GM21526 (cell line): ENCODE measurements around the gene CLASP1.
"Not testable (repeated sequence)": the region's sequence is repeated elsewhere in the genome, so short reads cannot be mapped to it uniquely, and the experiment has no call there.

ENCODE experiments used
- ATAC-seq: cut with Tn5 transposase; IDR thresholded peaks from one replicate; pipeline ENCODE4 v1.9.1; 2021; ENCODE audit warnings: moderate library complexity; ENCODE audit not compliant: unreplicated experiment, low FRiP score

The CLASP1 gene

DNA sequence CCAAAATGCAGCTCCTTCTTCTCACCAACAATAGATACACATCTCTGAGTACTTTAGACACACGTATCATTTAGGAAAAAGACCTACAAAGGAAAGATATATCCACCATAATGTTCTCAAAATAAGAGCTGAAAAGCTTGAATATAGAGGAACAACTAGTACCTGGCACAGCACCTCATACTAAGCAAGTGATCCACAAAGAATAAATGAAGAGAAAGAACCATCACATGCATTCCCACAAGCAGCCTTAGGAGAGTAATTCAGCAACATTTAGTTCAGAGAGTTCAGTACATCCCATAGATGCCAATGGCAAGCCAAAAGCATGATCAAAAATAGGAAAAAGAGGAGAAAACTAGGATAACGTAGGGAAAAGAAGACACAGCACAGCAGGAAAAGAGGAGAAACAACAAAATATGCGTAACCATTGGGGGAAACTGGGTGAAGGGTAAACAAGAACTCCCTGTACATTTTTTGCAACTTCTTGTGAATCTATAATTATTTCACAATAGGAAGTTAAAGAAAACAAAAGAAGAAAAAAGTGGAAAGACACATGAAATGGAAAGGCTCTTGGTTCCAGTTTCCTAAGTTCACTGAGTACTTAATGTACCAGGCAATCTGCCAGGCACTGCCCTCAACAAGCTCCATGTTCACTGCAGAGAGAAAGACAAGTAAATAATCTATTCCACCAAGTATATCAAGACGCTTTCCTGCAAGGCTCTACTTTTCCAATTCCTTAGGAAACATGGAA lies 22.3 kb downstream of the CLASP1 start:
- ATAC-seq, result no peak

GRCh38 chr2:121625953-121626352 lies 23.3 kb downstream of the CLASP1 start:
- ATAC-seq, result no peak

GRCh38 chr2:121617042-121617599 lies 32.1 kb downstream of the CLASP1 start:
- no peak for ATAC-seq

GRCh38 chr2:121613774-121614173 lies 35.5 kb downstream of the CLASP1 start:
- ATAC-seq, result no peak

DNA sequence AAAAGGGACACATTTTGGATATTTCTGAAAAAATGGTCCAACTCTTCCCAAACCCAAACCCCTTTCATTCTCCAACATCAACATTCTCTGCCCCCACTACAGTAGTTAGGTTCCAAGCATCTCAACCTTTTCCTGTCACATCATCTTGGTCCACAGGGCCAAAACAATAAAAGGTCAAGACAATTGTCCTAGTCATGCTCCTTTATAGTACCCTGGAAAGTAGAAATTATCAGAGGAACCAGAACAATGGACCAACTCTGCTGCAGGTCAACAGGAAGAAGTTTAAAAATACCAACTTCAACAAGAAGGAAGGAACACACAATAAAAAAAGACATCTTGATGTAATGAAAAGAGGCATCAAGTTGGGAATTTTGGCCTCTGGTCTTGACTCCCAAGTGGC lies 36.1 kb downstream of the CLASP1 start:
- no peak for ATAC-seq

DNA sequence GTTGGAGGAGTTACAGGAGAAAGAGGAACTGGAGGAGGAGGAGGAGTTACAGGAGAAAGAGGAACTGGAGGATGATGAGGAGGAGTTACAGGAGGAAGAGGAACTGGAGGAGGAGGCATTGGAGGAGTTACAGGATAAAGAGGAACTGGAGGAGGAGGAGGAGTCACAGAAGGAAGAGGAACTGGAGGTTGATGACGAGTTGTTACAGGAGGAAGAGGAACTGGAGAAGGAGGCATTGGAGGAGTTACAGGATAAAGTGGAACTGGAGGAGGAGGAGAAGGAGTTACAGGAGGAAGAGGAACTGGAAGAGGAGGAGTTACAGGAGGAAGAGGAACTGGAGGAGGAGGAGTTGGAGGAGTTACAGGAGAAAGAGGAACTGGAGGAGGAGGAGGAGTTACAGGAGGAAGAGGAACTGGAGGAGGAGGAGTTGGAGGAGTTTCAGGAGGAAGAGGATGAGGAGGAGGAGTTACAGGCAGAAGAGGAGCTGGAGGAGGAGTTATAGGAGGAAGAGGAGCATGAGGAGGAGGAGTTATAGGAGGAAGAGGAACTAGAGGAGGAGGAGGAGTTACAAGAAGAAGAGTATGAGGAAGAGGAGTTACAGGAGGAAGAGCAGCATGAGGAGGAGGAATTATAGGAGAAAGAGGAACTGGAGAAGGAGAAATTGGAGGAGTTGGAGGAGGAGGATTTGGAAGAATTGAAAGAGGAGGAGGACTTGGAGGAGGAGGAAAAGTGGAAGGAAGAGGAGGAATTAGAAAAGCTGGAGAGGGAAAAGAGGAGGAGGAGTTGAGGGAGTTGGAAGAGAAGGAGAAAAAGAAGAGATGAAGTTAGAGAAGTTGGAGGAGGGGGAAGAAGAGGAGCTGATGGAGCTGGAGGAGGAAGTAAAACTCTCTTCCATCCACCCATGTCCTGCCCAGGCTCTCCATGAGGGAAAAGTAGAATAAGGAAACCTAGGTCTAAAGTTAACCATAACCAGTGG lies 37.2 kb downstream of the CLASP1 start:
- no peak for ATAC-seq

DNA sequence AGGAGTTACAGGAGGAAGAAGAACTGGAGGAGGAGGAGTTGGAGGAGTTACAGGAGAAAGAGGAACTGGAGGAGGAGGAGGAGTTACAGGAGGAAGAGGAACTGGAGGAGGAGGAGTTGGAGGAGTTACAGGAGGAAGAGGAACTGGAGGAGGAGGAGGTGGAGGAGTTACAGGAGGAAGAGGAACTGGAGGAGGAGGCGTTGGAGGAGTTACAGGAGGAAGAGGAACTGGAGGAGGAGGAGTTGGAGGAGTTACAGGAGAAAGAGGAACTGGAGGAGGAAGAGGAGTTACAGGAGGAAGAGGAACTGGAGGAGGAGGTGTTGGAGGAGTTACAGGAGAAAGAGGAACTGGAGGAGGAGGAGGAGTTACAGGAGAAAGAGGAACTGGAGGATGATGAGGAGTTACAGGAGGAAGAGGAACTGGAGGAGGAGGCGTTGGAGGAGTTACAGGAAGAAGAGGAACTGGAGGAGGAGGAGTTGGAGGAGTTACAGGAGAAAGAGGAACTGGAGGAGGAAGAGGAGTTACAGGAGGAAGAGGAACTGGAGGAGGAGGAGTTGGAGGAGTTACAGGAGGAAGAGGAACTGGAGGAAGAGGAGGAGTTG lies 38.1 kb downstream of the CLASP1 start:
- ATAC-seq, result not testable (repeated sequence)

DNA sequence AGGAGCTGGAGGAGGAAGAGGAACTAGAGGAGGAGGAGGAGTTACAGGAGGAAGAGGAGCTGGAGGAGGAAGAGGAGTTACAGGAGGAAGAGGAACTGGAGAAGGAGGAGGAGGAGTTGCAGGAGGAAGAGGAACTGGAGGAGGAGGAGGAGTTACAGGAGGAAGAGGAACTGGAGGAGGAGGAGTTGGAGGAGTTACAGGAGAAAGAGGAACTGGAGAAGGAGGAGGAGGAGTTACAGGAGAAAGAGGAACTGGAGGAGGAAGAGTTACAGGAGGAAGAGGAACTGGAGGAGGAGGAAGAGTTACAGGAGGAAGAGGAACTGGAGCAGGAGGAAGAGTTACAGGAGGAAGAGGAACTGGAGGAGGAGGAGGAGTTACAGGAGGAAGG lies 38.8 kb downstream of the CLASP1 start:
- not testable (repeated sequence) for ATAC-seq

DNA sequence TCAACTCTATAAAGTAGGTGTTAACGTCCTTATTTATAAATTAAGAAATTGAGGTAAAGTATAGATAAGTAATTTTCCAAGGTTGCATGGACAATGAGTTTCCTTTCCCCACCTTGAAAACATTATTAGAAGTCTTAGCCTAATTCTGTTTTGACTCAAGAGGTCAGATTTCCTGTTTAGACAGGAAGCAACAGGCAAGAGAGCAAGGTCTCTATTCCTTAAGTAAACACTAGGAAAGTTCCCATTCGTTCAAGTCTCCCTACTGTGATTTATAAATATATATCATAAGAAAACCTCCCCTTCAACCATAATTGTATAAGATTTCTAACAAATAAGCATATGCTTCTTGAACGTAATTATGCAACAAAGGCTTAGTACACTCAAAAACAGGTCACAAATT lies 40.3 kb downstream of the CLASP1 start:
- no peak for ATAC-seq

DNA sequence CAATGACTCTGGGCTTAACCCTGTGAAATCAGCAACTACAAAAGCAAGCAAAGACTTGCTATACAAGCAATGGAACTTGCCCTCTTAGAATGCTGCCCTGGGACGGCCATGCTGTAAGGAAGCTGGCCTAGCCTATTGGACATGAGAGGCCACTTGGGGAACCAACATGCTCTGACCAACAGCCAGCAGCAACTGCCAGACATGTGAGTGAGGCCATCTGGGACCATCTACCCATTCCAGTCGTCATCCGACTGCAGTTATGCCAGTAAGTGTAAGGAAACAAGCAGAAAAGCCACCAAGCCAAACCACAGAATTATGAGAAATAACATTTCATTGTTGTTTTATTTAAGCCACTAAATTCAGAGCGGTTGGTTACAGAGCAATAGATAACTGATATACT lies 40.9 kb downstream of the CLASP1 start:
- no peak for ATAC-seq

GRCh38 chr2:121605820-121606733 lies 43.2 kb downstream of the CLASP1 start:
- no peak for ATAC-seq

GRCh38 chr2:121603185-121603584 lies 46.1 kb downstream of the CLASP1 start:
- ATAC-seq, result no peak

DNA sequence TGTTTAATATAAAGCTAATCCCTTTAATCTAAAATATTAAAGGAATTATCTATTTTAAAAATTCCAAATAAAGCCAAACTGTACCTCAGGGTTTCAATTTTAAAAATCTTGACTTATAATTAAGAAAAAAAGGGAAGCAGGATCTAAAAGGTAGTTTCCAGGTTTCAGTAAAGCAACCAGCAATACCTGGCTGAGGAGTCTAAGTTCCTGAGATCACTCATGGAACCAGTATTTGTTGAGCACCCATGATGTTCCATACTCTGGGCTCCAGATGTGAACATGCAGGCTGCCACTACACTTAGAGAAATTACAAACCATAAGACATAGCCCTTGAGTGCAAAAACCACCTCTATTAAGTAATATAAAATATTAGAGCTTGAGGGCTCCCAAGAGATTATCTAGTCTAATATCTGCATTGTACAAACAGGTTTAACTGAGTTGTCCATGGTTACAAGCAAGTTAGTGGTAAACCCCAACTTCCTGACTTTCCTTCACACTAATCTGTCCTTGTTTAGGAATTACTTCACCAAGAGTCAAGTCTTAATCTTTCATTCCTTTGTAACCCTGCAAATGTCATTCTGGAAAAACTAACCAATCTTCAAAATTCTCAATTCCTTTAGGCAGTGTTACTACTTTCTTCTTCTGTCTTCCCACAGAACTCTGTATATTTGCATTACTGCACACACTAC lies 49.2 kb downstream of the CLASP1 start:
- peak; percentile 44 for ATAC-seq

GRCh38 chr2:121598087-121598486 lies 51.2 kb downstream of the CLASP1 start:
- ATAC-seq, result no peak

GRCh38 chr2:121596221-121597080 lies 52.8 kb downstream of the CLASP1 start:
- ATAC-seq, result peak; percentile 50

DNA sequence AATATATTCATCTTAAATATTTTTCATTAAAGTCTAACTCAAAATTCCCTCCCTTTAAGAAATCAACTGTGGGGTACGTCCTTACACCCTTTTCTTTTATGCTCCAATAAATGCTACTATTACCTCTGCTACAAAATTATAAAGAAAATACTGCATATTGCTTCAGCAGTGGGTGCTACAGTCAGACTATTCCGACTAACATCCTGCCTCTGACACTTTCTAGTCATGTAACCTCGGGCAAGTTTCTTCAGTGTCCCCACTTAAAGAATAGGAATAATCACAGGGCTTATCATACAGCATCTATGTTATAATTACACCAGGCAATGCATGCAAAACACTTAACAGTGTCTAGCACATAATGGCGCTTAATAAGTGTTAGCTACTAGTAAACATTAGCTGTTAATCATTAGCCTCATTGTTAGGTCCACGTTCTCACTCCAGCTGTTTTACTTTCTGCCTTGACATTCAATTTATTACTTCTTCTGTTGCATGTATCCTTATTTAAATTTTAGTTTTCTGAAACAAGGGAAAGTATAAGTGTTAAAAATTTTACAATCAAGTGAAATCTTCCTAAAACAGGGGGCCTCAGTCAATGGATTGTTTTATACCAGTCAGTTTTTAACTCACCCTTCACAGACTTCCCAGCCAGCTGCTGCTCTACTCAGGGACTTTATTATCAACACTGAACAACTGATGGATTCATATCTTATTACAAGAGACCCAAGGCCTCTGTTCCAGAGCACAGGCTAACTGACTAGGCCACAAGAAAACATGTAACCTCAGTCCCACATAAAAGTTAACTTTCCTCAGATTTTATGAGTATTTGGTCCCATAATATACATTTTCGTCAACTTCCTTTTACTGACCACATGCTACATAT lies 54.0 kb downstream of the CLASP1 start:
- ATAC-seq, result no peak

GRCh38 chr2:121591199-121591598 lies 58.1 kb downstream of the CLASP1 start:
- ATAC-seq, result no peak
